Measurements from ENCODE around the gene TAS1R1.

- TF ChIP-seq CTCF (IDR thresholded peaks at IDR 0.05): no peak
- TF ChIP-seq POLR2A (IDR thresholded peaks at IDR 0.05): no peak
Measured at GRCh38 chr1:6509919-6510291, 45.2 kb upstream of the TAS1R1 start.
